Measurements from ENCODE around the gene KIF19. TPM values are rescaled to one million over a fixed set of nuclear protein-coding genes. Genes with fewer than 3 reads are reported as not detected.

KIF19 gene
- total and polyA plus RNA-seq, 2 donors (not counting 1 experiment from before 2014, with no cell fraction given), result not detected

- TF ChIP-seq EZH2 (IDR thresholded peaks at IDR 0.05; ENCODE audit: borderline replicate concordance, insufficient read depth, low read depth, low read length, poor library complexity, severe bottlenecking) (no peak), CTCF (IDR thresholded peaks at IDR 0.05) (no peak)
- H3K4me3 Mint-ChIP-seq, result no peak overlapping the region
- Histone ChIP-seq H3K27me3 (replicated peaks in 1 of 4; ENCODE audit: control extremely low read depth in 1 of 4, control insufficient read depth in 3 of 4, insufficient read depth in 4 of 4, low read length in 3 of 4) (peaks cover 0 to 5% (median 0%) of the 10 kb centered on the region in 4 experiments), H2AFZ (ENCODE audit: insufficient read depth, low read depth, low read length, poor library complexity, severe bottlenecking) (no peak overlapping the region), H3K4me3 (ENCODE audit: control extremely low read depth in 1 of 5, extremely low read depth in 1 of 5, insufficient read depth in 1 of 5, low read depth in 2 of 5, low read length in 4 of 5) (no peak overlapping the region), H3K36me3 (replicated peaks in 1 of 2; ENCODE audit: control extremely low read depth in 1 of 2, control insufficient read depth in 1 of 2, extremely low read depth in 1 of 2, insufficient read depth in 2 of 2, low read length in 1 of 2) (no peaks in the 10 kb centered on the region), H3K79me2 (ENCODE audit: control insufficient read depth, insufficient read depth, low read length) (no peaks in the 10 kb centered on the region), H3K4me2 (replicated peaks; ENCODE audit: low read depth, low read length, poor library complexity, severe bottlenecking) (no peak overlapping the region), H3K27ac (ENCODE audit: low read length in 2 of 2) (no peak overlapping the region), H3K9me3 (ENCODE audit: control extremely low read depth in 1 of 3, control insufficient read depth in 2 of 3, insufficient read depth in 1 of 3, low read length in 2 of 3) (no peaks in the 10 kb centered on the region), H3K4me1 (ENCODE audit: control insufficient read depth in 2 of 2, insufficient read depth in 2 of 2, low read length in 2 of 2) (peaks cover 0 to 5% of the 10 kb centered on the region in 2 donors), H3K9ac (ENCODE audit: low read length) (no peak overlapping the region), H4K20me1 (ENCODE audit: control insufficient read depth, insufficient read depth, low read length, poor library complexity, severe bottlenecking) (no peaks in the 10 kb centered on the region)
- WGBS (ENCODE audit: insufficient coverage), result 61% methylated on average over 5 of the region's 5 CpGs
- H3K9me3 Mint-ChIP-seq (ENCODE audit: insufficient read depth), result no peaks in the 10 kb centered on the region
- H3K4me1 Mint-ChIP-seq, result no peaks in the 10 kb centered on the region
- intact Hi-C loops (cut with micrococcal nuclease), result no loop called here
- no peak overlapping the region for H3K27ac Mint-ChIP-seq
- DNase-seq (no peak), ATAC-seq (ENCODE audit: low read depth) (no peak)
- peaks cover 3% of the 10 kb centered on the region for H3K27me3 Mint-ChIP-seq
- CTCF ChIA-PET, result no interaction called here
- POLR2A ChIA-PET, result no interaction called here
Observed at GRCh38 chr17:74288785-74289184, 37.2 kb upstream of the KIF19 start.

- WGBS (ENCODE audit: insufficient coverage), result 56% methylated on average over 7 of the region's 11 CpGs
- no peak overlapping the region for H3K27ac ChIP-seq (ENCODE audit: low read length in 2 of 2)
- H3K9ac ChIP-seq (ENCODE audit: low read length), result no peak overlapping the region
- H3K4me3 ChIP-seq (ENCODE audit: control extremely low read depth in 1 of 5, extremely low read depth in 1 of 5, insufficient read depth in 1 of 5, low read depth in 2 of 5, low read length in 4 of 5), result no peak overlapping the region
- H3K27me3 Mint-ChIP-seq, result peaks cover 3% of the 10 kb centered on the region
- no peaks in the 10 kb centered on the region for H3K4me1 Mint-ChIP-seq
- no peaks in the 10 kb centered on the region for H3K9me3 Mint-ChIP-seq (ENCODE audit: insufficient read depth)
- peaks cover 0 to 4% (median 0%) of the 10 kb centered on the region in 3 donors for H3K9me3 ChIP-seq (ENCODE audit: control extremely low read depth in 1 of 3, control insufficient read depth in 2 of 3, insufficient read depth in 1 of 3, low read length in 2 of 3)
- ChIA-PET POLR2A (no interaction called here), CTCF (interaction anchor here (1.2 kb wide), 1 partner anchor 205 kb away, joined by 5 read pairs; no protein-coding TSS in a partner anchor)
- H4K20me1 ChIP-seq (ENCODE audit: control insufficient read depth, insufficient read depth, low read length, poor library complexity, severe bottlenecking), result no peaks in the 10 kb centered on the region
- H3K79me2 ChIP-seq (ENCODE audit: control insufficient read depth, insufficient read depth, low read length), result no peaks in the 10 kb centered on the region
- H3K4me2 ChIP-seq (replicated peaks; ENCODE audit: low read depth, low read length, poor library complexity, severe bottlenecking), result no peak overlapping the region
- H3K27me3 ChIP-seq (replicated peaks in 1 of 4; ENCODE audit: control extremely low read depth in 1 of 4, control insufficient read depth in 3 of 4, insufficient read depth in 4 of 4, low read length in 3 of 4), result peaks cover 0 to 5% (median 0%) of the 10 kb centered on the region in 4 experiments
- intact Hi-C loops (cut with micrococcal nuclease), result no loop called here
- H3K27ac Mint-ChIP-seq, result no peak overlapping the region
- TF ChIP-seq CTCF (IDR thresholded peaks at IDR 0.05) (no peak), EZH2 (IDR thresholded peaks at IDR 0.05; ENCODE audit: borderline replicate concordance, insufficient read depth, low read depth, low read length, poor library complexity, severe bottlenecking) (no peak)
- ATAC-seq (ENCODE audit: low read depth) (no peak), DNase-seq (no peak)
- no peak overlapping the region for H3K4me3 Mint-ChIP-seq
- H3K4me1 ChIP-seq (ENCODE audit: control insufficient read depth in 2 of 2, insufficient read depth in 2 of 2, low read length in 2 of 2), result peaks cover 0 to 4% of the 10 kb centered on the region in 2 donors
- H2AFZ ChIP-seq (ENCODE audit: insufficient read depth, low read depth, low read length, poor library complexity, severe bottlenecking), result no peak overlapping the region
- H3K36me3 ChIP-seq (replicated peaks in 1 of 2; ENCODE audit: control extremely low read depth in 1 of 2, control insufficient read depth in 1 of 2, extremely low read depth in 1 of 2, insufficient read depth in 2 of 2, low read length in 1 of 2), result no peaks in the 10 kb centered on the region
Observed at GRCh38 chr17:74289688-74290087, 36.3 kb upstream of the KIF19 start.

Measured in B cell (primary cell).